ENCODE results near the gene UNC5C. TPM values are rescaled to one million over a fixed set of nuclear protein-coding genes. Genes with fewer than 3 reads are reported as not detected.
A peak's percentile ranks its signal among the peaks of the same experiment; 100 is the strongest.

UNC5C gene
- total and polyA plus RNA-seq, 2 of the 8 experiments (the other 6 are each of a cell fraction or from before 2014, with no cell fraction given) = 0.30 to 1.3 TPM

GRCh38 chr4:95511477-95511876 lies 37.3 kb downstream of the UNC5C start:
- Histone ChIP-seq H4K5ac (ENCODE audit: insufficient read length, low read depth, low read length) (no peak overlapping the region), H3K23me2 (ENCODE audit: low read depth, low read length) (no peaks in the 10 kb centered on the region), H3K36me3 (ENCODE audit: control insufficient read depth in 2 of 4, insufficient read depth in 4 of 4, low read length in 3 of 4) (no peaks in the 10 kb centered on the region), H3K79me2 (ENCODE audit: control insufficient read depth in 1 of 2, insufficient read depth in 2 of 2, low read length in 2 of 2) (no peaks in the 10 kb centered on the region), H2BK5ac (ENCODE audit: low read depth, low read length) (no peak overlapping the region), H3K18ac (ENCODE audit: extremely low read depth, low read length) (no peak overlapping the region), H3K23ac (ENCODE audit: insufficient read length) (no peak overlapping the region), H2BK120ac (replicated peaks; ENCODE audit: low read depth, low read length) (no peak overlapping the region), H3K27ac (ENCODE audit: low read depth, low read length) (no peak overlapping the region), H3K4me2 (ENCODE audit: insufficient read depth in 1 of 2, low read depth in 2 of 2, low read length in 2 of 2) (no peak overlapping the region), H2BK15ac (ENCODE audit: low read length) (no peak overlapping the region), H3K9me3 (ENCODE audit: insufficient read depth in 2 of 2, low read depth in 1 of 2, low read length in 1 of 2) (no peaks in the 10 kb centered on the region), H2BK12ac (ENCODE audit: low read depth, low read length) (no peak overlapping the region), H4K20me1 (replicated peaks in 1 of 2; ENCODE audit: control insufficient read depth in 1 of 2, insufficient read depth in 2 of 2, low read length in 2 of 2) (no peaks in the 10 kb centered on the region), H4K8ac (ENCODE audit: extremely low read depth, insufficient read depth, low read length) (no peak overlapping the region), H3K4me3 (ENCODE audit: extremely low read depth in 1 of 4, insufficient read depth in 2 of 4, low read depth in 3 of 4, low read length in 4 of 4) (no peak overlapping the region), H3K4ac (replicated peaks; ENCODE audit: insufficient read length, low read depth, low read length) (no peak overlapping the region), H3K27me3 (replicated peaks in 1 of 4; ENCODE audit: control insufficient read depth in 3 of 4, extremely low read depth in 1 of 4, insufficient read depth in 3 of 4, low read length in 3 of 4) (no peaks in the 10 kb centered on the region), H3K4me1 (replicated peaks in 1 of 4; ENCODE audit: control insufficient read depth in 3 of 4, insufficient read depth in 4 of 4, low read length in 3 of 4) (no peaks in the 10 kb centered on the region), H2AK5ac (ENCODE audit: low read depth, low read length) (no peak overlapping the region), H3K14ac (ENCODE audit: insufficient read length) (no peak overlapping the region), H2BK20ac (ENCODE audit: low read length) (no peak overlapping the region), H3K9ac (replicated peaks in 1 of 4; ENCODE audit: extremely low read depth in 1 of 4, low read depth in 3 of 4, low read length in 3 of 4) (no peak overlapping the region), H4K91ac (replicated peaks; ENCODE audit: insufficient read length, low read length) (no peak overlapping the region), H3K56ac (replicated peaks; ENCODE audit: insufficient read length, low read depth, low read length) (no peak overlapping the region), H2AFZ (ENCODE audit: low read length) (0 out of 2 replicates have a peak overlapping the region, but pooled peaks have one; percentile 3), H3K79me1 (ENCODE audit: low read depth, low read length) (no peaks in the 10 kb centered on the region)
- no peak for TF ChIP-seq HDAC2 (IDR thresholded peaks at IDR 0.05; ENCODE audit: borderline replicate concordance in 1 of 2, low read depth in 2 of 2, low read length in 2 of 2)
- POLR2A ChIA-PET (ENCODE audit: partially characterized antibody) = no interaction called here
- DNase-seq (ENCODE audit: low read depth in 1 of 2, low spot score in 2 of 2) (no peak), FAIRE-seq (no peak)
- WGBS, 2 experiments (ENCODE audit: extremely low coverage in 1 of 2, insufficient coverage in 1 of 2, insufficient read length in 1 of 2, insufficient replicate concordance in 2 of 2, low coverage in 1 of 2, low lambda C conversion rate in 2 of 2, missing lambda C conversion rate in 1 of 2) = 96% methylated on average over 3 of the region's 3 CpGs; no CpG with 5 or more reads in 1 of the 2 experiments
- CTCF ChIA-PET (ENCODE audit: partially characterized antibody) = interaction anchor here (0.9 to 3.8 kb wide), 10 partner anchors 8 to 879 kb away, joined by 3 to 18 read pairs (median 6); partner anchors contain the start of gene UNC5C
